Psoas muscle (tissue), 8 donors: Measurements from ENCODE around the gene ADM2. TPM values are rescaled to one million over a fixed set of nuclear protein-coding genes. Genes with fewer than 3 reads are reported as not detected.

Source experiments
- ATAC-seq, 4 donors: fragments of 200-7000 bp; cut with Tn5 transposase; one replicate each; pipeline ENCODE4 v1.9.1; 2020; ENCODE audit warnings: moderate library complexity in 3 of 4, mild to moderate bottlenecking in 2 of 4
- DNase-seq, 2 donors: peaks; one replicate each; pipeline ENCODE4 v3.0.0-alpha.2; 2020
- H3K27ac ChIP-seq: fragments of 200-600 bp; one replicate; pipeline ENCODE4 v1.8.0; 2022
- H3K27me3 ChIP-seq, 3 donors: fragments of 200-600 bp in 1 of 3; one replicate each; pipeline versions ENCODE4 v1.6.1 to v1.8.0; 2013 to 2022; ENCODE audit warnings: low read length in 2 of 3, mild to moderate bottlenecking in 2 of 3, moderate library complexity in 1 of 3; ENCODE audit not compliant: insufficient read depth in 3 of 3
- H3K36me3 ChIP-seq, 2 donors: fragments of 200-600 bp in 1 of 2; one replicate each; pipeline versions ENCODE4 v1.6.1 to v1.8.0; 2013 to 2022; ENCODE audit warnings: low read depth in 1 of 2, mild to moderate bottlenecking in 1 of 2, moderate library complexity in 1 of 2; ENCODE audit not compliant: insufficient read depth in 1 of 2
- H3K4me1 ChIP-seq: fragments of 200-600 bp; one replicate; pipeline ENCODE4 v1.8.0; 2022
- H3K4me3 ChIP-seq: fragments of 200-600 bp; one replicate; pipeline ENCODE4 v1.8.0; 2022; ENCODE audit warnings: mild to moderate bottlenecking
- H3K9me3 ChIP-seq: fragments of 200-600 bp; one replicate; pipeline ENCODE4 v1.8.0; 2022
- CTCF ChIP-seq: fragments of 200-600 bp; IDR thresholded peaks from one replicate; pipeline ENCODE4 v1.8.0; 2022; ENCODE audit warnings: antibody characterized with exemption
- WGBS, 3 donors: extraction: QIAGEN DNeasy Blood & Tissue Kit; methylation state at CpG; one replicate each; pipeline versions ENCODE4 v1.1.6 to v1.1.7; 2013; 5-methylcytosine and 5-hydroxymethylcytosine counted together
- intact Hi-C, 2 donors: fragments of 100-400 bp; cut with DNase I; formaldehyde crosslinking; loops; one replicate each; pipeline versions ENCODE4 v1.11.0 to v1.14.2; 2022
- polyA plus RNA-seq, 3 donors: library from polyadenylated mRNA; stranded (reverse); fragments of 200-250 nt; gene quantifications; one replicate each; pipeline ENCODE4 v1.2.3, GENCODE V29; 2013
- total RNA-seq, 4 donors: library from RNA; stranded (reverse); fragmentation: NEBNext Ultra II Directional in 2 of 4; extraction: Animal tissue kit (Norgen Biotek cat#: 25700) in 2 of 4; gene quantifications; one replicate each; pipeline versions ENCODE4 v1.2.1 to v1.2.4, GENCODE V29; 2021 to 2023
- donor health status: healthy with polysubstance abuse.
- donor health status: DM: no; HTN: no; CAD: no; lungs with moderate emphysema.
- donor health status: Bipolar disorder and iron deficiency.
- donor health status: healthy.
- donor health status: DM: yes; HTN: yes; CAD: no.
- donor health status: DM: no; HTN: no; CAD: no.
- donor health status: DM: no; HTN: no; CAD: no.
- donor health status: DM: yes; HTN: yes; CAD: no.

ADM2 gene
- total and polyA plus RNA-seq, 7 donors, result 0.01 to 0.21 (median 0.05) TPM; not detected in 4

GRCh38 chr22:50471962-50472361 lies 9.4 kb upstream of the ADM2 start:
- Histone ChIP-seq H3K4me1 (peaks cover 50% of the 10 kb centered on the region), H3K27ac (no peak overlapping the region), H3K36me3 (peaks cover 0 to 8% of the 10 kb centered on the region in 2 donors), H3K27me3 (no peaks in the 10 kb centered on the region), H3K9me3 (no peaks in the 10 kb centered on the region), H3K4me3 (no peak overlapping the region)
- no peak for DNase-seq
- no peak for TF ChIP-seq CTCF
- intact Hi-C loops, result no loop called here
- ATAC-seq, result no peak
- 76 to 85% (median 82%) methylated on average over 5 of the region's 5 CpGs for WGBS, 3 donors

- TF ChIP-seq CTCF, result peak; percentile 11
- DNase-seq (no peak), ATAC-seq (no peak)
- no peaks in the 10 kb centered on the region for H3K36me3 ChIP-seq
- no peaks in the 10 kb centered on the region for H3K27me3 ChIP-seq
- no peak overlapping the region for H3K27ac ChIP-seq
- intact Hi-C loops, result no loop called here
- H3K9me3 ChIP-seq, result no peaks in the 10 kb centered on the region
- WGBS, 3 donors, result 78 to 80% (median 80%) methylated on average over 6 of the region's 6 CpGs
- H3K4me1 ChIP-seq, result peaks cover 50% of the 10 kb centered on the region
- H3K4me3 ChIP-seq, result peak overlapping the region; percentile 88
Measured at GRCh38 chr22:50473088-50473487, 8.3 kb upstream of the ADM2 start.

GRCh38 chr22:50473855-50474671 lies 7.3 kb upstream of the ADM2 start:
- intact Hi-C loops, result no loop called here
- peak overlapping the region; percentile 66 for H3K27ac ChIP-seq
- DNase-seq, result peak in 1 of 2 donors; percentile 40

GRCh38 chr22:50474710-50475651 lies 6.4 kb upstream of the ADM2 start, which contains the start of gene SBF1:
Gene SBF1 (minus strand): TSS chr22:50475035. CDS start chr22:50474840, 195 bp downstream.
- H3K4me1 ChIP-seq, result peaks cover 39% of the 10 kb centered on the region

More at GRCh38 chr22:50473855-50474671, 7.3 kb upstream of the ADM2 start:
- H3K27me3 ChIP-seq, result peaks cover 0 to 3% (median under 1%) of the 10 kb centered on the region in 3 donors
- WGBS, 3 donors, result 5 to 8% (median 5%) methylated on average over 40 to 62 of the region's 62 CpGs
- H3K4me3 ChIP-seq, result peak overlapping the region; percentile 88
- no peaks in the 10 kb centered on the region for H3K36me3 ChIP-seq
- TF ChIP-seq CTCF, result no peak
- peaks cover 47% of the 10 kb centered on the region for H3K4me1 ChIP-seq
- ATAC-seq, result peak; percentile 3 to 38 (median 12)
- no peaks in the 10 kb centered on the region for H3K9me3 ChIP-seq

More at GRCh38 chr22:50474710-50475651, 6.4 kb upstream of the ADM2 start, which contains the start of gene SBF1:
- ATAC-seq (peak; percentile 97 to 99 (median 98)), DNase-seq (peak; percentile 93 to 97)
- intact Hi-C loops, result no loop called here
- Histone ChIP-seq H3K9me3 (no peaks in the 10 kb centered on the region), H3K27ac (peak within 1 kb of the TSS; percentile 69), H3K27me3 (peaks cover 0 to 9% (median 7%) of the 10 kb centered on the region in 3 donors), H3K4me3 (peak within 1 kb of the TSS; percentile 88), H3K36me3 (no peaks in the 10 kb centered on the region)
- WGBS, 3 donors, result 1% methylated on average over 53 to 97 of the region's 97 CpGs
- no peak for TF ChIP-seq CTCF
